ENCODE measurements around the gene PACSIN2. TPM values are rescaled to one million over a fixed set of nuclear protein-coding genes. Genes with fewer than 3 reads are reported as not detected.
A peak's percentile ranks its signal among the peaks of the same experiment; 100 is the strongest.

Gene PACSIN2
- total and polyA plus RNA-seq, 10 of the 15 experiments (the other 5 are each of a cell fraction or from before 2014, with no cell fraction given): 0.93 to 78.7 (median 46.8) TPM

DNA sequence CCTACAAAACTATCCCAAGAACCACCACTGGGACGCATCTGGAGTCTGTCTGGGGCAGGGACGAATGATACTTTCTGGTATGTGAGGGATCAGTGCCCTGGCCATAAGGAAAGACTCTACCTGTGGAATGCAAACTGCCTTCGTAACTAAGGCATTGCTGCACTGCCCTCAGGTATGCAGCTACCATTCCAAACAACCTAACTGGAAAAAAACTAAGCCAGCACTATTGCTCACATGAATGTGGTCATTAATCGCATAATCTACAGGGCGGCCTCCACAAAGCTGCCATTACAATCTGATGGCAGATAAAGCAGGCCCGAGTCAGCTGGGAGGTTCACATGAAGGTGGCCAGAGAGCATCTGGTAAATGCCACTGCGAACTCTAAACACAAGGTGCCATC lies 3.9 kb downstream of the PACSIN2 start (continued):
- TF ChIP-seq, protein P1, sequence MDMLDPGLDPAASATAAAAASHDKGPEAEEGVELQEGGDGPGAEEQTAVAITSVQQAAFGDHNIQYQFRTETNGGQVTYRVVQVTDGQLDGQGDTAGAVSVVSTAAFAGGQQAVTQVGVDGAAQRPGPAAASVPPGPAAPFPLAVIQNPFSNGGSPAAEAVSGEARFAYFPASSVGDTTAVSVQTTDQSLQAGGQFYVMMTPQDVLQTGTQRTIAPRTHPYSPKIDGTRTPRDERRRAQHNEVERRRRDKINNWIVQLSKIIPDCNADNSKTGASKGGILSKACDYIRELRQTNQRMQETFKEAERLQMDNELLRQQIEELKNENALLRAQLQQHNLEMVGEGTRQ (IDR thresholded peaks at IDR 0.05; ENCODE audit: borderline replicate concordance, low read depth, low read length): no peak
- TF ChIP-seq KAT2A (conservative IDR thresholded peaks at IDR 0.05; ENCODE audit: control insufficient read depth, low read depth, low read length) (no peak), RUNX3 (IDR thresholded peaks at IDR 0.05; ENCODE audit: low read length) (no peak)

GRCh38 chr22:43009444-43009843 lies 5.5 kb downstream of the PACSIN2 start:
- ATAC-seq: no peak
- peaks cover 93% of the 10 kb centered on the region for H3K79me2 ChIP-seq (ENCODE audit: control insufficient read depth, insufficient read depth, low read length)
- TSS peak; percentile 16 for BruUV-seq (replicated peaks)
- DNase-seq (ENCODE audit: low read depth, low spot score): no peak
- H3K27me3 ChIP-seq (replicated peaks in 1 of 2; ENCODE audit: control insufficient read depth in 2 of 2, insufficient read depth in 2 of 2, low read length in 1 of 2): no peaks in the 10 kb centered on the region
- 0 out of 4 replicates have a peak, but pooled peaks cover 0 to 3% of the 10 kb centered on the region in 2 experiments for H3K36me3 ChIP-seq (ENCODE audit: control insufficient read depth in 2 of 2, insufficient read depth in 2 of 2, low read length in 1 of 2)
- no peak overlapping the region for H3K4me2 ChIP-seq (ENCODE audit: control insufficient read depth, insufficient read depth)
- SMC1A ChIA-PET (ENCODE audit: uncharacterized antibody, unreplicated experiment): interaction anchor here (1.2 to 2.1 kb wide), 2 partner anchors 8 to 14 kb away, joined by 3 to 6 read pairs; no protein-coding TSS in a partner anchor
- no peak for FAIRE-seq
- TF ChIP-seq ZBED1 (IDR thresholded peaks at IDR 0.05; ENCODE audit: borderline replicate concordance) (no peak), NFYB (IDR thresholded peaks at IDR 0.05; ENCODE audit: insufficient read depth, low read depth, low read length) (no peak), ZNF384 (IDR thresholded peaks at IDR 0.05; ENCODE audit: borderline replicate concordance, low read depth, low read length) (no peak), FOS (IDR thresholded peaks at IDR 0.05; ENCODE audit: borderline replicate concordance, extremely low read depth, insufficient read length) (no peak), RFX5 (IDR thresholded peaks at IDR 0.05; ENCODE audit: low read depth, low read length) (no peak), SMAD5 (IDR thresholded peaks at IDR 0.05; ENCODE audit: low read depth) (no peak)
- TF ChIP-seq, protein P1 (IDR thresholded peaks at IDR 0.05; ENCODE audit: borderline replicate concordance, low read depth, low read length): no peak
- H3K4me3 ChIP-seq: no peak overlapping the region
- RAD21 ChIA-PET (ENCODE audit: unreplicated experiment): no interaction called here
- CTCF ChIA-PET: interaction anchor here (1.1 kb wide), 1 partner anchor 115 kb away, joined by 3 read pairs; no protein-coding TSS in a partner anchor
- no peak overlapping the region for H3K27ac ChIP-seq (ENCODE audit: control insufficient read depth, insufficient read depth)
- H3K4me1 ChIP-seq (ENCODE audit: control insufficient read depth, insufficient read depth, low read length): peaks cover 15% of the 10 kb centered on the region
- intact Hi-C loops (cut with micrococcal nuclease; ENCODE audit: unreplicated experiment): no loop called here
- WGBS (ENCODE audit: insufficient coverage, insufficient replicate concordance, low lambda C conversion rate, missing lambda C conversion rate): 77% methylated on average over 4 of the region's 4 CpGs
- no peak overlapping the region for H2AFZ ChIP-seq (ENCODE audit: control insufficient read depth, low read depth, low read length)
- peaks cover 5% of the 10 kb centered on the region; the same call in 1 of the 2 replicates for H4K20me1 ChIP-seq (ENCODE audit: control insufficient read depth, insufficient read depth)
- no peaks in the 10 kb centered on the region for H3K9me3 ChIP-seq (replicated peaks; ENCODE audit: control insufficient read depth, insufficient read depth, low read length)
- POLR2A ChIA-PET: interaction anchor here (0.7 to 1.1 kb wide), 2 partner anchors 9 to 319 kb away, joined by 4 to 7 read pairs; no protein-coding TSS in a partner anchor
- in situ Hi-C loops (cut with MboI): no loop called here
- no peak overlapping the region for H3K9ac ChIP-seq (ENCODE audit: control insufficient read depth, insufficient read depth, low read length)

Data from GM12878 (cell line).